ENCODE measurements around the gene GCC2.
"Not testable (repeated sequence)": the region's sequence is repeated elsewhere in the genome, so short reads cannot be mapped to it uniquely, and the experiment has no call there.

Gene GCC2, protein sequence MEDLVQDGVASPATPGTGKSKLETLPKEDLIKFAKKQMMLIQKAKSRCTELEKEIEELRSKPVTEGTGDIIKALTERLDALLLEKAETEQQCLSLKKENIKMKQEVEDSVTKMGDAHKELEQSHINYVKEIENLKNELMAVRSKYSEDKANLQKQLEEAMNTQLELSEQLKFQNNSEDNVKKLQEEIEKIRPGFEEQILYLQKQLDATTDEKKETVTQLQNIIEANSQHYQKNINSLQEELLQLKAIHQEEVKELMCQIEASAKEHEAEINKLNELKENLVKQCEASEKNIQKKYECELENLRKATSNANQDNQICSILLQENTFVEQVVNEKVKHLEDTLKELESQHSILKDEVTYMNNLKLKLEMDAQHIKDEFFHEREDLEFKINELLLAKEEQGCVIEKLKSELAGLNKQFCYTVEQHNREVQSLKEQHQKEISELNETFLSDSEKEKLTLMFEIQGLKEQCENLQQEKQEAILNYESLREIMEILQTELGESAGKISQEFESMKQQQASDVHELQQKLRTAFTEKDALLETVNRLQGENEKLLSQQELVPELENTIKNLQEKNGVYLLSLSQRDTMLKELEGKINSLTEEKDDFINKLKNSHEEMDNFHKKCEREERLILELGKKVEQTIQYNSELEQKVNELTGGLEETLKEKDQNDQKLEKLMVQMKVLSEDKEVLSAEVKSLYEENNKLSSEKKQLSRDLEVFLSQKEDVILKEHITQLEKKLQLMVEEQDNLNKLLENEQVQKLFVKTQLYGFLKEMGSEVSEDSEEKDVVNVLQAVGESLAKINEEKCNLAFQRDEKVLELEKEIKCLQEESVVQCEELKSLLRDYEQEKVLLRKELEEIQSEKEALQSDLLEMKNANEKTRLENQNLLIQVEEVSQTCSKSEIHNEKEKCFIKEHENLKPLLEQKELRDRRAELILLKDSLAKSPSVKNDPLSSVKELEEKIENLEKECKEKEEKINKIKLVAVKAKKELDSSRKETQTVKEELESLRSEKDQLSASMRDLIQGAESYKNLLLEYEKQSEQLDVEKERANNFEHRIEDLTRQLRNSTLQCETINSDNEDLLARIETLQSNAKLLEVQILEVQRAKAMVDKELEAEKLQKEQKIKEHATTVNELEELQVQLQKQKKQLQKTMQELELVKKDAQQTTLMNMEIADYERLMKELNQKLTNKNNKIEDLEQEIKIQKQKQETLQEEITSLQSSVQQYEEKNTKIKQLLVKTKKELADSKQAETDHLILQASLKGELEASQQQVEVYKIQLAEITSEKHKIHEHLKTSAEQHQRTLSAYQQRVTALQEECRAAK (N-terminal part only)

DNA sequence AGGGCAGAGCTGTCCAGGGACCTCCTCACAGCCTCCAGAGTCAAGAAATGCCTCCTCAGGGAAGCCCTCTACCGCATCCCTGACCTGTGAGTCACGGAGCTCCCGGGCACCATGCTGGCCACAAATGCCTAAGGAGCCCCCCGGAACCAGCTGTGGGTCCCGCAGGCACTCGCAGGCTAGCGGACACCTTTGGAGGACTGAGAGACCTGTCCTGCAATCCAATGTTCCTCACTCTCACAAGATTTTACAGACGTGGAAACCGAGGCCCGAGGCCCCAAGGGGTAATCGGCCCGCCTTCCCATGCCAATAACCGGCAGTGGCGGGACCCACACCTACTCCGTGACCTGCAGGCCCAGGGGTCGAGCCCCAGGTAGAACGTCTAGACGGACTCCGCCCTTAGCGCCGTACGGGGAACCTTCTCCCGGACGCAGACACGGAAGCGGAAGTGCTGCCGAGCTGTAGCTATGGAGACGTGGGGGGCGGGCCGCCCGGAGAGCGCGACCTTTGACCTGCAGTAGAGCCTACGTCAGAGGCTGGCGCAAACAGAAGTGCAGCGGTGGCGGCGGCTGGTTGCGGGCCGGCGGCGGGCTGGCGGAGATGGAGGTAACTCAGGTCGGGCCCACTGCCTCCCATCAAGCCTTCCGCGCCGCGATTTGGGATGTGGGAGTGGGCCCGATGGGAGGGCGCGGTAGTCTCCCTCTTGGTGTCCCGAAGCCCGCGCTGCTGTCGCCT is at the start of gene GCC2:
Gene GCC2, plus strand, starts transcription at position 529 of the 732 bp plus-strand sequence. Its CDS starts 69 bp downstream, at position 598.
- peak; percentile 70 for DNase-seq (ENCODE audit: low read depth, low spot score)

DNA sequence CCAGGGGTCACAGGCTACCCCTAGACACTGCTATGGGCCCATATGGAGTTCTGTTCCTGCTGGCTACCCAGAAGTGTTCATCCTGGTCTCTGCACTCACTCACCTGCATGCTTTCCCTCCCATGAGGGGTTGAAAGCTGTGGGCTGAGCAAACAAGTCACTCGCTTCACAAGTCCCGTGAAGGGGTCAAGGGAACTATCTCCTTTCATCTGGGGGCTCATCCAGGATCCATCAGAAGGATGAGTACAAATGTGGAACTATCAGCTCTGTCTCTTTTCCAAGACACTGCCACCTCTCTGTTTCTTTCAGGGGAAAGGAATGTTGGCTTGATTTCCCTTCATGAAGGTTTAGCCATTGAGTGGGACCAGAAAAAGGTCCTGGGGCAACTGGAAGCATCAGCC is 49.5 kb upstream of the GCC2 start:
- no peak for DNase-seq (ENCODE audit: low read depth, low spot score)

DNA sequence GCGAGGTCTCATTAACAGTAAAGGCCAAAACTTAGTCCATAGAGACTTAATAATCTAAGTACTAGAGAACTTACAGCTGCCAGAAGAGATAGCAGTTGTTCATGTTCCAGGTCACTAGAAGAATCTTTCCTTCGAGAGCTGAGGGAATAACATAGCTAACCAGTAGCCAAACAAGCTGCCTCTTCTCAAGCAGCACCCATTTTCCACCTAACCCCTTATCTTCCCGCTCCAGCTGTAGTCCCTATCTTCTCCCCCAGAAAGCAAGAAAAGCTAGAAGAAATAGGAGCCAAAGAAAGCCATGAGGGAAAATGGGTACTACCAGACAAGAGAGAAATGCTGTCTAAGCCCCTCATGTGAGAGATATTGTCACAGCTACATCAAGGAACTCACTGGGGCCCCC is 47.2 kb upstream of the GCC2 start:
- no peak for DNase-seq (ENCODE audit: low read depth, low spot score)

DNA sequence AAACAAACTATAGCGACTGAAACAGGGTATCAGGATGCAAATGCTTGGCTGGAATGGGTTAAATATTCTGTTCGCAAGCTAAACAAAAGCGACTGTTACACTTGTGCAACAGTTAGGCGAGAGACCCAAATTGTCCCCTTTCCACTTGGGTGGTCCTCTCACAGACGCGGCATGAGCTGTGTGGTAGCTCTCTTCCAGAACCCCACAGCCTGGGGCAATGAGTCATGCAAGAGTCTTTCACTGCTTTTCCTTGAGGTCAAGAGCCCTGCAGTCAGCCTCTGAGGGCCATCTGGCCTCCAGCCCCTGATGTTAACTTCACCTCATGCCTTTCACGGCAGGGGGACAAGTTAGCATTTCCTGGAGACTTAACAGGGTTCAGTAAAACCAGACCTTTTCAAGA is 45.5 kb upstream of the GCC2 start:
- peak; percentile 89 for DNase-seq (ENCODE audit: low read depth, low spot score)

DNA sequence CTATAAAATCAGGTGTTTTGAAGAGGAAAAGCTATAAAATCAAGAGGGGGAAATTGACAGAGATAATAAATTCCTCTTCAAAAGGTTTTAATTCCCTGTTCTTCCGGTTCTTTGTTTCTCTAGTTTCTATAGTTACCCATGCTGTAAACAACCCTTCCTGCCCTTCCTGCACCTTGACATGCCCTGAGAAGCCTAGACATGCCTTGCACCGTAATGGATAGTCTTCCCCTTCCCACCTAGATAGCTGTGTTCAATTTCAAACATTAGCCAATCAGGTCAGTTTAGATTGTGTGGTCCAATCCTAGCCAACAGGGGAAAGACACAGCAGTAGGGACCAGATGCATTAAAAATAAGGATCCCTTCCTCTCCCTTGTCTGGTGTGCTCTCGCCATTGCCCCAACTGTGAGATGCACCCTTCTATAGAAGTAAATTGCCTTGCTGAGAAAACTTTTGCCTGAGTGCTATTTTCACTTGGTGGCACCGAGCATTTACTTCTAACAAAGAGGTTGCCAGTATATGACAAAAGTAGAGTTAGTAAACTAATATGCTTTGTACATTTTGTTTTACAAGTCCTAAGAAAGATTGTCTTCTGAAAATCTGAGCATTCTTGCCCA is 44.1 kb upstream of the GCC2 start:
- DNase-seq (ENCODE audit: low read depth, low spot score): no peak

DNA sequence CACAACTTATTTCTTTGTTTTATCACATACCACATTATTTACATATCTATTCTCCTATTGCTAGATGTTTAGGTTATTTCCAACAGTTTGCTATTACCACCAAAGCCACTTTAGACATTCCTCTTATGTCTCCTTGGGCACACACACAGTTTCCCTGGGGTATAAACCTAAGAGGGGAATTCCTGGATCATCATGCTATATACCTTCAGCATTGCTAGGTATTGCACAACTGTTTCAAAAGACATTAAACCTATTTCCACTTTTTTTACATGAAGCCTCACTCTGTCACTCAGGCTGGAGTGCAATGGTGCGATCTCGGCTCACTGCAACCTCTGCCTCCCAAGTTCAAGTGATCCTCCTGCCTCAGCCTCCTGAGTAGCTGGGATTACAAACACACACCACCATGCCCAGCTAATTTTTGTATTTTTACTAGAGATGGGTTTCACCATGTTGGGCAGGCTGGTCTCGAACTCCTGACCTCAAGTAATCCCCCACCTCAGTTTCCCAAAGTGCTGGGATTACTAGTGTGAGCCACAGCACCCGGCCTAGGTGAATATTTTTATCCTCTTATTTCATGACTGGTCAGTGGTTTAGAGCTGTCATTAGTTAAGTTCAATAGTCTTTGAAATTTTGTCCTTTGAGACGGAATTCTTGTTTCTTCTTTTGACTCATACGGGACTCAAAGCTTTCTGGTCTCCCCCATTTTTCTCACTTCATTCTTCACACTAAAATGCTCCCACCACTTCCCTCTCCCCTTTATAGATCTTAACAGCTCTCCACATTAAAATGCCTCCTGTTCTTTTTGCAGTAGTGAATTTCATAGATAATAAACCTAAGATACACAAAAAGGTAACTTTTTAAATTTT is 40.9 kb upstream of the GCC2 start:
- DNase-seq (ENCODE audit: low read depth, low spot score): no peak

DNA sequence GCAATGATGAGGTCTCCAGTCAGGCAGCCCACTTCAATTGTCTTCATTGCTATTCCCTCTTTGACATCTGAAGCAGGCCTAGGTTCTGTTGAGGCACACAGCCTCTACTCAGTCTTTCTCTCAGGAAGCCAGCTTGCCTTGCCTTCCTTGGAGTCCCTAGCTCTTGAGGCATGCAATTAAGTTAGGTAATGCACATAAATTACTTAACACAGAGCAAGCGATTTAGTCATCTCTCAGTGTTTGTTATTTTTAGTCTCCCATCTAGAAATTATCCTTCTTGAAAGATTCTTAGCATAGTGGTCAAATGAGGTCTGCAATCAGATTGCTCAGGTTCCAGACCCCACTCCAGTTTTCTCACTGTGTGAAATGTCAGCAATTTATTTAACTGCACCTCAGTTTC is 39.2 kb upstream of the GCC2 start:
- DNase-seq (ENCODE audit: low read depth, low spot score): no peak

DNA sequence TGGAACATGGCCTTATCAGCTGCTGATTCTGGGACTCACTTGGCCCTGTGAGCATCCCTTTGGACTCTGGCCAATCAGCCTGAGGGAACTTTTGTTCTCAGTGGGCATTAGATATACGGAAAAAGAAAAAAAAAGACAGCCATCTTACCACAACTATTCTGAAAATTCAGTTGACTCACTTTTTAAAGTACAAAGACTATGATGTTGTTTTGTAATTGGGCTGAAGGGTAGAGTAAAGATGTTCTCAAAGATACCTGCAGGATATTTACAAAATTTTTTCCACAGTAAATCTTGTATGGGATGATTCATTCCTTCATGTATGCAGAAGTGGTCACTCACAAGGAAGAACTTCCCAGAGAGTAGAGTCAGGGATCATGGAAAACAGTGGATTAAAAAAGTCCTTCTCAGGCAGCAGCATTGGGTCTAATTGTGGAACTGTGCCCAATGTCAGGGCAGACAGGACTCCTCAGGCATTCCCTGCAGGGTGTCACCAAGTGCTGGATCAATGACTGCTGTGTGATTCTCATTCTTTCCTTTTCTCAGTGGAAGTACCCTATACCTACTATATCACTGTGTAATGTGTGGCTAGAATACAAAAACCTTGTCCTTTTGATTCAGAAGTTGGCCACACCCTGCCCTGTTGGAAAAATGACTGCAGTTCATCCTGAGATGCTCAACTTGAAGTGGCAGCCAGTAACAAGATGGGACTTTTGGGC is 35.9 kb upstream of the GCC2 start:
- no peak for DNase-seq (ENCODE audit: low read depth, low spot score)

DNA sequence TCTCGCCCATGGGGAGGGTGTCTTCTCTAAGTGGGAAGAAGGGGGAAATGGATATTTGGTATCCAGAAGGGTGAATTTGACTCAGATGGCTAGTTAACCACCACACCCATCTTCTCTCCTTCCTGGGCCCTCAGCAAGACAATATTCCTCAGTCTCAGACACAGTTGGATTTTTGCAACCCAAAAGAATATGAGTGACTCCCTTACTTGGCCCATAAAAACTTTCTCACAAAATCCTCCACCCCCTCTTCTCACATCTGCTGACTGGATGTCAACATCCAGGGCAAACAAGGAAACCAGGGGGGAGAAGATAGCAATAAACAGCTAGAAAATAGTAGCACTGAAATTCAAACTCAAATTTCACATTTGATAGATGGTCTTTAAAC is 35.3 kb upstream of the GCC2 start:
- no peak for DNase-seq (ENCODE audit: low read depth, low spot score)

DNA sequence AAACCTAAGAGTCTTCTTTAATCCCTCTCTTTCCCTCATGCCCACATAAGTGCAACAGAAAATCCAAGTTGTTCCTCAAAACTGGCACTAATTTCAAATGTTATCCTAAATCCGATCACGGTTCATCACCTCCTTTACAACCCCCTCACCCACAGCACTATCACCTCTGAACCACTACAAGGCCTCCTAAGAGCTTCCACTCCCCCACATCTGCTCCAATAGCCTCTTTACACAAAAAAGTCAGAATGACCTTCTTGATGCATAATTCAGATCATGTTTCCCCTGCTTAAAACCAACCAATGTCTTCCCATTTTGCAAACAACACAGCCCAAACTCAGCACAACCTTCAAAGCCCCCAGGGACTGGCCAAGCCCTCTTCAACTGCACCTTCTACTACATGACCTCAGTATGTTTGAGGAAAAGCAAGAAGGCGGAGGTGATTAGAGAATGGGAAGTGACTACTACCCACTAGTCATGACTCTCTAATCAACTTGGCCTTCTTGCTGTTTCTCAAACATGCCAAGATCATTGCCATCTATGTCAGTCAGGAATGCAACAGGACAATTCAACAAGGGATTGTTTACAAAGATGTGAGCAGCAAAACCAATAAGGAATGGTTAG is 34.6 kb upstream of the GCC2 start:
- DNase-seq (ENCODE audit: low read depth, low spot score): no peak

DNA sequence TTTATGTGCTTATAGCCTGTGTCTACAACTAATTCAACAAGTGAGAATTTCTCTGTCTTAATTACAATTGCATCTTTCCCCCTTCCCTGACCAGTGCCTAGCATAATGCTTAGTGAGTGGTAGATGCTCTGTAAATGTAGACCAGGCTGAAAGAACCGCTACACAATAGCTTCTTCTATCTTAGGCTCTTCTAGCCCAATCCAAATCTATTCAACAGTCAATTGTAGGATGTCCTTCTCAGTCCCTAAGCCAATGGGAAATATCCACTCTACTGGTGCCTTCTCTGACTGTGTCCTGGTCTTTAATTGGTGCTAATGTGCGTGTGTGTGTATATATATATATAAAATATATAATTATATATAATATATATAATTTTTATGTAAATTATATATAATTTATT is 34.1 kb upstream of the GCC2 start:
- no peak for DNase-seq (ENCODE audit: low read depth, low spot score)

DNA sequence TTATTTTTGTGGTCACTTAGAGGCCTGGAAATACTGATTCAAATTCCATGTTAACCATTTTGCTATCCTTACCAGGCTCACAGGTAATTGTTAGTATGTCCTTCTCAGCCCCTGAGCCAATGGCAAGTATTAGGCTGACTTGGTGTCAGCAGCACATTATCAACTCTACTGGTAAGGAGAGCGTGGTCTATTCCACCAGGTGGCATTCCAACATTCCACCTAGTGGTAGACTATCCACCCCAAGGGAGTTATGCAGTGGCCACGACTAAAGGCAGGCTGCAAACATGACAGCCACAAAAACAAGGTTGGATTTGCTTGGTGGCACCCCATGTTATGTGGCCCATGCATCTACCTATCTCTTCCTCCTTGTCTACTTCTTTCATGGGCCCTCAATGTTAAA is 31.8 kb upstream of the GCC2 start:
- DNase-seq (ENCODE audit: low read depth, low spot score): no peak

DNA sequence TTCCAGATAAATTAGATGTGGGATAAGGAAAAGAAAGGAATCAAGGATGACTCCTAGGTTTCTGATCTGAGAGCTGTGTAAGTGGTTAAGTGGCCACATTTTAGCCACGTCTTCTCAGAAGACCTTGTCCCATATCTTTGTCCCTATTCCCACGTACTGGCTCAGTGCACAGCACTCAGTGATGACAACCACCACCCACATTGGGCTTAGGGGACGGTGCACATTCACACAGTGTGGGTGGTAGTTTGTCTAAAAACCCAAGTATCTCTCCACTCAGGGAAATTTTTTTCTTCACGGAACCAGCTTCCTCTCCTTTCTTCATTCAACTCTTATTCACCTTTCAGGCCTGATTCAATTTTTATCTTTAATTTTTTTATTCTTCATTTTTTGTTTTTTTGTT is 30.6 kb upstream of the GCC2 start:
- DNase-seq (ENCODE audit: low read depth, low spot score): no peak

DNA sequence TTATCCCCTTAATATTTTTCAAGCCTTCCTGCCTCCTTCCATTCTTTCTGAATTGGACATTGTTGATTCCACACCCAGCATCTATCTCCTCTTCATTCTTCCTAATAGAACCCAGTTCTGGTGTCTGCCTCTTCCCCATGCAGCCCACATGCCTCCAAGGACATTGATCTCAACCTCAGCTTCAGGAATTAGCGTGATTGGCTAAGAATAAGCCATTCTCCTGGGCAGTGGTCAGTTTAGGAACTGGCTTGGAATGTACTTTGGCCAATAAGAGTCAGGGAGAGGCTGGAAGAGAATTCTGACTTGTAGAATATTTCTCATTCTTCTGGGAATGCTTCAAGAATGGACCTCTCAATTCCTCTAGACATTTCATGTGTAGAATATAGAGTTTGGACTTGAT is 25.9 kb upstream of the GCC2 start:
- no peak for DNase-seq (ENCODE audit: low read depth, low spot score)

DNA sequence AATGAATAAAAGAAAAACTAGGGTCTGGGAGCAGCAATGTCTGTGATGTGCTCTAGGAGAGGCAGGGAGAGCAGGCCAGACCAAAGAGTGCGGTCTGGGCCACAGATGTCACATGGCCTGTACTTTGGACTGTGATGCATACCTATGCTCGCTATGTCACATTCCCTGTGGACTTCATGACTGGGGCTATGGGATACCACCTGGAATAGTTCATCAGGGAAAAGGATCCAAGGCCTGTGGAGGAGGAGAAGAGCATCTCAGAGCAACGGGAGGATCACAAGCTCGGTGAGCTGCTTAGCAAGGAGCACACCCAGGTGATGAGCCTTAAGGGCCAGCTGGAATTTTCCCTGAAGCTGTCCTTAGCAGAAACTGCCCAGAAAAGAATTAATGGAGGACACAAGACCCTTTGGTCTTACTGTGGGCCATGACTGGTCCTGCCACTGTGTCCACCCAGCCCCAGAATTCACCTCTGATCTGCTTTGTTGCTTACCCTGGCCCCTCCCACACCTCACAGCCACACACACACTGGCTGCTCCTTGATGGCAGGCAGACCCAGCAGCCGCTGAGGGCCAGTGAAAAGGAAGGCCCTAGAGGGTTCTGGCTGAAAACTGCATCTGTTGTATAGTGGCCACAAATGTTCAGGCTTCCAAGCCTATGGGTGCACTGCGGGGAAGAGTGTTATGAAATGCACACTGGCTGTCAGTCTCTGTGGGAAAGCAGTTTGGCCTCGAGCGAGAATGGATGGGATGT is 25.3 kb upstream of the GCC2 start:
- DNase-seq (ENCODE audit: low read depth, low spot score): no peak

DNA sequence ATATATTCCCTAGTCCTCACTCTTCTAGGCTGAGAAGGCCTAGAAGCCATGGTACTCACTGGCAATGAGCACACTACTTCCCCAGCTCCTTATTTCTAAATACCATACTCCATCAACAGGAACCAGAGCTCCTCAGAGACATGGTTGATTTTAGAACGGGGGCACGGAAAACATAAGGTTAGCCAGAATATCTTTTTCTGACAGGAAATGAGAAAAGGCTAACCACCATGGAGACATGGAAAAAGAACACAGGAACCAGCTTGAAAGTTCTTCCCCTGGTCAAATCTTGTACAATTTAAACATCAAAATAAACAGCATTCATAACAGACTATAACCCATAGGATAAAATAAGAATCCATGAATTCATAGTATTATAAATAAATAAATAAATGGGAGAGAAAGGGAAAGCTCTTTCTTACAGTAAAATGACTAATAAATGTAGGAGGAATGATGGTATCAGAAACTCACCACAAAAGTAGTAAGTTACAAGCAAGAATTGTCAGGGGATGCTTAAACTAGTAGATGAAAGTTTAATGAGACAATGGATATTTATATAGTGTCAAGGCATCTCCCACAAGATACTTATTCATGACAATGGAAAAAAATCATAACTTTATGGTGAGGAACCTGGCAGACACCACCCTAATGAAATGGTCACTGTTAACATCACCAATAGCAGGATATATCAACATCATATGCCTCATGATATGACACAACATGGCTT is 20.6 kb upstream of the GCC2 start:
- DNase-seq (ENCODE audit: low read depth, low spot score): no peak

DNA sequence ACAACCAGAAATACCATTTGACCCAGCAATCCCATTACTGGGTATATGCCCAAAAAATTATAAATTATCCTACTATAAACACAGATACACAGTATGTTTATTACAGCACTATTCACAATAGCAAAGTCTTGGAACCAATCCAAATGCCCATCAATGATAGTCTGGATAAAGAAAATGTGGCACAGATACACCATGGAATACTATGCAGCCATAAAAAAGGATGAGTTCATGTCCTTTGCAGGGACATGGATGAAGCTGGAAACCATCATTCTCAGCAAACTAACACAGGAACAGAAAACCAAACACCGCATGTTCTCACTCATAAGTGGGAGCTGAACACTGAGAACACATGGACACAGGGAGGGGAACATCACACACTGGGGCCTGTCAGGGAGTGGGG is 13.4 kb upstream of the GCC2 start:
- not testable (repeated sequence) for DNase-seq (ENCODE audit: low read depth, low spot score)

Measured in brain pericyte (primary cell).